Osteoblast (primary cell): ENCODE measurements around the gene PHF2. TPM values are rescaled to one million over a fixed set of nuclear protein-coding genes. Genes with fewer than 3 reads are reported as not detected.

Experiments used
- DNase-seq: peaks from one replicate; pipeline ENCODE4 v3.0.0; 2011; ENCODE audit warnings: low spot score, mixed read lengths; ENCODE audit not compliant: insufficient read length; ENCODE audit errors: missing footprints
- H2AFZ ChIP-seq: 2 replicates; pipeline ENCODE4 v1.6.0; 2011; ENCODE audit warnings: mild to moderate bottlenecking, low read length
- H3K27ac ChIP-seq: 2 replicates; pipeline ENCODE4 v1.5.1; 2011; ENCODE audit warnings: mild to moderate bottlenecking, low read depth, low read length, moderate library complexity
- H3K27me3 ChIP-seq: 2 replicates; pipeline ENCODE4 v1.6.0; 2012; ENCODE audit warnings: mild to moderate bottlenecking, control low read depth, inconsistent platforms, low read length, moderate library complexity; ENCODE audit not compliant: insufficient read depth
- H3K36me3 ChIP-seq: 2 replicates; pipeline ENCODE4 v1.5.1; 2011; ENCODE audit warnings: mild to moderate bottlenecking, low read length, control low read depth, moderate library complexity; ENCODE audit not compliant: insufficient read depth
- H3K4me1 ChIP-seq: 2 replicates; pipeline ENCODE4 v1.5.1; 2011; ENCODE audit warnings: mild to moderate bottlenecking, low read length, control low read depth, moderate library complexity; ENCODE audit not compliant: insufficient read depth
- H3K4me2 ChIP-seq: 2 replicates; pipeline ENCODE4 v1.6.0; 2011; ENCODE audit warnings: mild to moderate bottlenecking, low read length; ENCODE audit not compliant: insufficient read depth
- H3K4me3 ChIP-seq: fragments of 200-600 bp; sonication (generic); 3 replicates; pipeline ENCODE4 v1.5.1; 2012; ENCODE audit warnings: mild to moderate bottlenecking, low read length, inconsistent platforms; ENCODE audit not compliant: insufficient read depth
- H3K79me2 ChIP-seq: 2 replicates; pipeline ENCODE4 v1.6.0; 2012; ENCODE audit warnings: mild to moderate bottlenecking, low read length, control low read depth, inconsistent platforms; ENCODE audit not compliant: insufficient read depth
- H3K9me3 ChIP-seq: 2 replicates; pipeline ENCODE4 v1.5.1; 2011; ENCODE audit warnings: low read depth, low read length, control low read depth
- H4K20me1 ChIP-seq: 2 replicates; pipeline ENCODE4 v1.6.0; 2012; ENCODE audit warnings: mild to moderate bottlenecking, low read length, control low read depth; ENCODE audit not compliant: insufficient read depth
- total RNA-seq: library from RNA; depleted of rRNA; stranded (reverse); fragments of >200 nt; gene quantifications from 2 replicates; pipeline ENCODE4 v1.2.3, GENCODE V29; 2012
- TF ChIP-seq, protein P1 (sequence below): IDR thresholded peaks from 2 replicates; pipeline ENCODE4 v1.5.1; 2011; ENCODE audit warnings: mild to moderate bottlenecking, low read depth, low read length, moderate library complexity; ENCODE audit errors: extremely low read depth

The PHF2 gene
- total RNA-seq, 1 donor, result 14.8 TPM

DNA sequence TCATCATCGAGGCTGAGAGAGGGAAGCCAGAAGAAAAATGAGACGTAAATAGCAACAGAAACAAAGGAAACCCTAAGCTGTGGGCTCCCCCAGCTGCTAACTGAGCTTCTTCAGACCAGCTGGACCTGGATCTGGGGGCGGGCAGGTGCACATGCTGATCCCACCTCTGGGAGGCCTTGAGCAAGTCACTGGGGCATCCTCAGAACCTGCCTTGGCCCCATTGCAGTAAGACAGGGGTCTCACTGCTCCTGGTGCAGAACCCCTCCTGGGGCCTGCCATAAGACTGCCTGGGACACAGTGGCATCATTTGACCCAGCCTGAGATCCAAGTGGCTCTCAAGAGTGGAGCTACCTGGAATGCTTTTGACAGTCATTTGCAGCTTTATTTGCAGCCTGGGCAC, 77.4 kb downstream of the PHF2 start:
- H4K20me1 ChIP-seq, result no peaks in the 10 kb centered on the region
- no peaks in the 10 kb centered on the region for H3K9me3 ChIP-seq
- no peak overlapping the region for H2AFZ ChIP-seq
- H3K4me2 ChIP-seq, result no peak overlapping the region
- TF ChIP-seq, protein P1, sequence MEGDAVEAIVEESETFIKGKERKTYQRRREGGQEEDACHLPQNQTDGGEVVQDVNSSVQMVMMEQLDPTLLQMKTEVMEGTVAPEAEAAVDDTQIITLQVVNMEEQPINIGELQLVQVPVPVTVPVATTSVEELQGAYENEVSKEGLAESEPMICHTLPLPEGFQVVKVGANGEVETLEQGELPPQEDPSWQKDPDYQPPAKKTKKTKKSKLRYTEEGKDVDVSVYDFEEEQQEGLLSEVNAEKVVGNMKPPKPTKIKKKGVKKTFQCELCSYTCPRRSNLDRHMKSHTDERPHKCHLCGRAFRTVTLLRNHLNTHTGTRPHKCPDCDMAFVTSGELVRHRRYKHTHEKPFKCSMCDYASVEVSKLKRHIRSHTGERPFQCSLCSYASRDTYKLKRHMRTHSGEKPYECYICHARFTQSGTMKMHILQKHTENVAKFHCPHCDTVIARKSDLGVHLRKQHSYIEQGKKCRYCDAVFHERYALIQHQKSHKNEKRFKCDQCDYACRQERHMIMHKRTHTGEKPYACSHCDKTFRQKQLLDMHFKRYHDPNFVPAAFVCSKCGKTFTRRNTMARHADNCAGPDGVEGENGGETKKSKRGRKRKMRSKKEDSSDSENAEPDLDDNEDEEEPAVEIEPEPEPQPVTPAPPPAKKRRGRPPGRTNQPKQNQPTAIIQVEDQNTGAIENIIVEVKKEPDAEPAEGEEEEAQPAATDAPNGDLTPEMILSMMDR, result no peak
- DNase-seq, result peak; percentile 38
- no peak overlapping the region for H3K4me3 ChIP-seq
- H3K79me2 ChIP-seq, result no peaks in the 10 kb centered on the region
- no peaks in the 10 kb centered on the region for H3K4me1 ChIP-seq
- no peaks in the 10 kb centered on the region for H3K27me3 ChIP-seq
- no peak overlapping the region for H3K27ac ChIP-seq
- peaks cover 22% of the 10 kb centered on the region for H3K36me3 ChIP-seq

DNA sequence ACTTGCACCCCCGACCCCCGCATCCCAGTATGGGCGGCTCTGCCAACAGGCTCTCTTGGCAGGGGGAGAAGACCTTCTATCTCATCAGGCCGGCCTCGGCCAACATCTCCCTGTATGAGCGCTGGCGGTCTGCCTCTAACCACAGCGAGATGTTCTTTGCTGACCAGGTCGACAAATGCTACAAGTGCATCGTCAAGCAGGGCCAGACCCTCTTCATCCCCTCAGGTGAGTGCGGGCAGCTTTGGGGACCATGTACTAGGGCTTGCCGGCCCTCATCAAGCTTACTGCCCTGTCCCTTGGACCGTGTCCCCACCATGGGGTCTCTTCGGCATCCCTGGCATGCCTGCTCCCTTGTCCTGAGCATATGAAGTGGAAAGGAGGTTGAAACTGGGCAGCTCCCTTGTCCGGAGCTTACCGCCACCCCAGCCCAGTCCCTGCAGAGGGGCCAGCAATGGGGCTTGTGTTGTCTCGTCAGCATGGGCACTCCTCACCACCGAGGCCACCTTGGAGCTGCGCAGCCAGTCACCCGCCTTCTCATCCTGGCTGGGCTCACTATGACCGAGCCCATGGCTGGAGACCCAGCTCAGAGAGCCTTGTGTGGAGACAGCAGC, 78.1 kb downstream of the PHF2 start:
- Histone ChIP-seq H3K4me1 (no peaks in the 10 kb centered on the region), H3K27ac (no peak overlapping the region), H3K27me3 (no peaks in the 10 kb centered on the region), H3K79me2 (no peaks in the 10 kb centered on the region), H3K4me3 (no peak overlapping the region), H4K20me1 (no peaks in the 10 kb centered on the region), H3K9me3 (no peaks in the 10 kb centered on the region), H2AFZ (no peak overlapping the region), H3K36me3 (peaks cover 20% of the 10 kb centered on the region), H3K4me2 (no peak overlapping the region)
- peak; percentile 58 for DNase-seq
- TF ChIP-seq, protein P1, result no peak

DNA sequence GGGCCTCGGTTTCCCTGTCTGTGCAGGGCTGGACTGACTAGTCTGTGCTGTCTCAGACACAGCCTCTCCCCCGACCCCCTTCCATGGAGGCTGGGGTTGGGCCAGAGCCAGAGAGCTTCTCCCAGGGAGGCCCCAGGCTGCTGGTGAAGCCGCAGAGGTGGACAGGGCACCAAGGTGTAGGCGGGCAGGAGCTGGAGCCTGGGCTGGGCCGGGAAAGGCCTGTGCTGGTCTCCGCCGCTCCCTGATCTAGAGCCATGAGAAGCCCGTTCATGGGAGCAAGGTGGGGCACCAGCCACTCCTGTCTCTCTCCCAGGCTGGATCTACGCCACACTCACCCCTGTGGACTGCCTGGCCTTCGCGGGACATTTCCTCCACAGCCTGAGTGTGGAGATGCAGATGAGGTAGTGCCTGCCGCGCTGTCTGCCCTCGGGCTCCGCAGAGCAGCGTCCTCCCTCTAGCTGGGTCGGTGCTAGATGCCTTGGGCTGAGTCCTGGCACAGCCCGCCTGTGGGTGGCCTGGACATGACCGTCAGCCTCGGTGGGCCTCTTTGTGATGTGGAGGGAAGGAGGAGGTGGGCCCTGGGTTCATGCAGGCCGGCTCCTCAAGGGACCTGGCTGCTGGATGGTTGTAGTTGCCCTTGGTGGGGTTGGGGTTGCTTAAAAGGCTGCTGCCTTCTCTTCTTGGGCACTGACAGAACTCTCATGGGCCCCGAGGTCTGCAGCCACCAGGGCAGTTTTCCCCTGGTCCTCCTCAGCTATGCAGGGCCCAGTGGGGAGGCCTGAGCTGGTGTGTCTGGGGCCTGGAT, 79.4 kb downstream of the PHF2 start:
- no peaks in the 10 kb centered on the region for H3K27me3 ChIP-seq
- DNase-seq, result peak; percentile 60
- H4K20me1 ChIP-seq, result no peaks in the 10 kb centered on the region
- no peak overlapping the region for H3K4me2 ChIP-seq
- TF ChIP-seq, protein P1, result no peak
- no peak overlapping the region for H2AFZ ChIP-seq
- no peaks in the 10 kb centered on the region for H3K79me2 ChIP-seq
- H3K4me1 ChIP-seq, result no peaks in the 10 kb centered on the region
- H3K9me3 ChIP-seq, result no peaks in the 10 kb centered on the region
- peaks cover 10% of the 10 kb centered on the region for H3K36me3 ChIP-seq
- no peak overlapping the region for H3K4me3 ChIP-seq
- no peak overlapping the region for H3K27ac ChIP-seq

DNA sequence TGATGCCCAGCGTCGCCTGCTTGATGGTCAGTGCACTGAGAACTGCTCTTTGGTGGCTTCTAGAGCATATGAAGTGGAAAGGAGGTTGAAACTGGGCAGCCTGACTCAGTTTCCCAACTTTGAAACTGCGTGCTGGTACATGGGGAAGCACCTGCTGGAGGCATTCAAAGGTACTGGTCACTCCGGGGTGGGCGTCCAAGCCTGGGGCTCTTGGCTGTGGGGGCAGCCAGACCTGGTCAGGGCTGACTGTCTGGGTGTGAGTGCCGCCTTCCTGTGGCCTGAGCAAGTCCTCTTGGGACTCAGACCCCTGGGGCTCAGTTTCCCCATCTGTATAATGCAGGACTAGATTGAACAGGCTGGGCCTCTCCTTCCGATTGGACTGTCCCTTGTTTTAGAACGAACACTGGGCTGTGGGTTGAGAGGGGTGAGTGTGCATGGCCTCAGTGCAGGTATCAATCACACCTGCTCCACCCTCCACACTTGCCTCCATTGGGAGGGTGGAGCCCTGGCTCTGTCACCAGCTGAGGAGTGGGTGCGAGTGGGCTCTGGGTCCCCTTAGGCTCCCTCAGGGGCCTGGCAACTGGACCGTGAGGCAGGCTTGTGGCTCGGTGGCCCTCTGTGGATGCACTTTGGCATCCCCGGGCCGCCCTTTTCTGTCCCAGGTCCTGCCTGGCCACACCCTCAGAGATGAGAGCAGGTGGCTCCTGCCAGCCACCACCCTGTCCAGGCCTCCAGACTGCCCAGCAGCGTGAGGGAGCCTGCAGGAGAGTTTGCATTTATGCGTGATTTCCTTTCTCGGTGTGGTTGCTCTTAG, 80.2 kb downstream of the PHF2 start:
- no peaks in the 10 kb centered on the region for H3K27me3 ChIP-seq
- peaks cover 11% of the 10 kb centered on the region for H3K36me3 ChIP-seq
- DNase-seq, result peak; percentile 34
- TF ChIP-seq, protein P1, result no peak
- no peak overlapping the region for H3K27ac ChIP-seq
- no peaks in the 10 kb centered on the region for H3K4me1 ChIP-seq
- no peaks in the 10 kb centered on the region for H3K9me3 ChIP-seq
- H4K20me1 ChIP-seq, result no peaks in the 10 kb centered on the region
- H2AFZ ChIP-seq, result no peak overlapping the region
- H3K4me3 ChIP-seq, result no peak overlapping the region
- H3K4me2 ChIP-seq, result no peak overlapping the region
- H3K79me2 ChIP-seq, result no peaks in the 10 kb centered on the region
